Vagina (tissue), 2 donors: ENCODE results near the gene EZH2. TPM values are rescaled to one million over a fixed set of nuclear protein-coding genes. Genes with fewer than 3 reads are reported as not detected.

ENCODE experiments used
- DNase-seq, 2 donors: peaks; one replicate each; pipeline ENCODE4 v3.0.0-alpha.2; 2017; ENCODE audit errors: extremely low spot score in 2 of 2
- H3K27ac ChIP-seq: fragments of 200-600 bp; sonication (generic); one replicate; pipeline ENCODE4 v1.5.1; 2019
- H3K27me3 ChIP-seq: fragments of 200-600 bp; sonication (generic); one replicate; pipeline ENCODE4 v1.5.1; 2019
- H3K36me3 ChIP-seq, 2 donors: fragments of 200-600 bp; sonication (generic); one replicate each; pipeline ENCODE4 v1.5.1; 2017 to 2019
- H3K4me1 ChIP-seq: fragments of 200-600 bp; sonication (generic); one replicate; pipeline ENCODE4 v1.5.1; 2019
- H3K4me3 ChIP-seq, 2 donors: fragments of 200-600 bp; sonication (generic); 1 replicate in 1 of 2; 2 replicates in 1 of 2; pipeline ENCODE4 v1.5.1; 2016 to 2019
- H3K9me3 ChIP-seq: fragments of 200-600 bp; sonication (generic); one replicate; pipeline ENCODE4 v1.5.1; 2019
- POLR2A ChIP-seq, 2 donors: fragments of 450-650 bp; IDR thresholded peaks; one replicate each; pipeline ENCODE4 v1.6.1; 2017; ENCODE audit warnings: antibody characterized with exemption in 2 of 2, mild to moderate bottlenecking in 2 of 2, moderate library complexity in 2 of 2
- POLR2AphosphoS5 ChIP-seq, 2 donors: sonication (generic); formaldehyde crosslinking; IDR thresholded peaks; one replicate each; pipeline ENCODE4 v1.9.0; 2017; ENCODE audit warnings: antibody characterized with exemption in 2 of 2, mild to moderate bottlenecking in 2 of 2, low read depth in 1 of 2; ENCODE audit not compliant: insufficient read depth in 1 of 2
- intact Hi-C: fragments of 100-400 bp; cut with DNase I; formaldehyde crosslinking; loops from one replicate; pipeline ENCODE4 v1.15.1; 2023
- total RNA-seq: library from RNA; depleted of rRNA; stranded (reverse); fragments of >200 nt; gene quantifications from one replicate; pipeline ENCODE4 v1.2.3, GENCODE V29; 2016
- TF ChIP-seq, protein P1 (sequence below), 3 experiments: fragments of 450-650 bp in 2 of 3; fragments of 200-600 bp in 1 of 3; sonication (generic) in 1 of 3; IDR thresholded peaks; one replicate each; pipeline ENCODE4 v1.5.1; 2017 to 2019; ENCODE audit warnings: antibody characterized with exemption in 3 of 3, mild to moderate bottlenecking in 2 of 3, moderate library complexity in 2 of 3

The EZH2 gene
- total RNA-seq, 1 donor from 2014 or later: 7.9 TPM

- no peaks in the 10 kb centered on the region for H3K9me3 ChIP-seq
- H3K36me3 ChIP-seq: no peaks in the 10 kb centered on the region
- TF ChIP-seq, protein P1, sequence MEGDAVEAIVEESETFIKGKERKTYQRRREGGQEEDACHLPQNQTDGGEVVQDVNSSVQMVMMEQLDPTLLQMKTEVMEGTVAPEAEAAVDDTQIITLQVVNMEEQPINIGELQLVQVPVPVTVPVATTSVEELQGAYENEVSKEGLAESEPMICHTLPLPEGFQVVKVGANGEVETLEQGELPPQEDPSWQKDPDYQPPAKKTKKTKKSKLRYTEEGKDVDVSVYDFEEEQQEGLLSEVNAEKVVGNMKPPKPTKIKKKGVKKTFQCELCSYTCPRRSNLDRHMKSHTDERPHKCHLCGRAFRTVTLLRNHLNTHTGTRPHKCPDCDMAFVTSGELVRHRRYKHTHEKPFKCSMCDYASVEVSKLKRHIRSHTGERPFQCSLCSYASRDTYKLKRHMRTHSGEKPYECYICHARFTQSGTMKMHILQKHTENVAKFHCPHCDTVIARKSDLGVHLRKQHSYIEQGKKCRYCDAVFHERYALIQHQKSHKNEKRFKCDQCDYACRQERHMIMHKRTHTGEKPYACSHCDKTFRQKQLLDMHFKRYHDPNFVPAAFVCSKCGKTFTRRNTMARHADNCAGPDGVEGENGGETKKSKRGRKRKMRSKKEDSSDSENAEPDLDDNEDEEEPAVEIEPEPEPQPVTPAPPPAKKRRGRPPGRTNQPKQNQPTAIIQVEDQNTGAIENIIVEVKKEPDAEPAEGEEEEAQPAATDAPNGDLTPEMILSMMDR (IDR thresholded peaks at IDR 0.05): no peak
- TF ChIP-seq POLR2AphosphoS5 (IDR thresholded peaks at IDR 0.05; ENCODE audit: insufficient read depth in 1 of 2, low read depth in 1 of 2): no peak
- TF ChIP-seq POLR2A (IDR thresholded peaks at IDR 0.05): no peak
- intact Hi-C loops: no loop called here
- no peak overlapping the region for H3K27ac ChIP-seq
- DNase-seq: no peak
- no peaks in the 10 kb centered on the region for H3K27me3 ChIP-seq
- no peaks in the 10 kb centered on the region for H3K4me1 ChIP-seq
- H3K4me3 ChIP-seq: no peak overlapping the region
These were observed 34.0 kb upstream of the EZH2 start for GRCh38 chr7:148918058-148918596.

GRCh38 chr7:148916186-148916585 is 32.1 kb upstream of the EZH2 start:
- DNase-seq: no peak
- Histone ChIP-seq H3K27me3 (no peaks in the 10 kb centered on the region), H3K9me3 (no peaks in the 10 kb centered on the region), H3K4me3 (no peak overlapping the region), H3K4me1 (no peaks in the 10 kb centered on the region), H3K36me3 (no peaks in the 10 kb centered on the region), H3K27ac (no peak overlapping the region)
- intact Hi-C loops: no loop called here
- TF ChIP-seq, protein P1 (IDR thresholded peaks at IDR 0.05): no peak

DNA sequence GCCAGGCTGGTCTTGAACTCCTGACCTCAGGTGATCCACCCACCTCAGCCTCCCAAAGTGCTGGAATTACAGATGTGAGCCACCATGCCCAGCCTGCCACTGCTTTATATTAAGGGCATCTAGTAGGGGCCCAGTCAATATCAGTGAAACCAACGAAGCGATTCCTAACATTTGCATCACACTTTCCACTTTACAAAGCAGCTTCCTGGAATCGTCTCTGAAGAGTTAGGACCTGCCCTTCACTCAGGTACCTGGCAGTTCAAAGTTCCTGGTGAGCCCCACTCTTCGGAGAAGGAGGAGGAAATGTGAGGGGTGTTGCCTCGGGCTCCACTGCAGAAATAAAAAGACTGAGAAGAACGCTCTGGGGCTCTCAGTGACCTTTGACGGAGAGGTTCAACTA is 31.1 kb upstream of the EZH2 start:
- Histone ChIP-seq H3K4me3 (no peak overlapping the region), H3K9me3 (no peaks in the 10 kb centered on the region), H3K4me1 (no peaks in the 10 kb centered on the region), H3K27me3 (no peaks in the 10 kb centered on the region), H3K36me3 (no peaks in the 10 kb centered on the region), H3K27ac (no peak overlapping the region)
- intact Hi-C loops: no loop called here
- no peak for TF ChIP-seq POLR2AphosphoS5 (IDR thresholded peaks at IDR 0.05; ENCODE audit: insufficient read depth in 1 of 2, low read depth in 1 of 2)
- TF ChIP-seq, protein P1 (IDR thresholded peaks at IDR 0.05): no peak
- no peak for TF ChIP-seq POLR2A (IDR thresholded peaks at IDR 0.05)
- no peak for DNase-seq

- intact Hi-C loops: no loop called here
- H3K36me3 ChIP-seq: no peaks in the 10 kb centered on the region
- TF ChIP-seq, protein P1 (IDR thresholded peaks at IDR 0.05): no peak
- TF ChIP-seq POLR2A (IDR thresholded peaks at IDR 0.05) (no peak), POLR2AphosphoS5 (IDR thresholded peaks at IDR 0.05; ENCODE audit: insufficient read depth in 1 of 2, low read depth in 1 of 2) (no peak)
- H3K27me3 ChIP-seq: no peaks in the 10 kb centered on the region
- H3K4me1 ChIP-seq: no peaks in the 10 kb centered on the region
- H3K9me3 ChIP-seq: no peaks in the 10 kb centered on the region
- H3K4me3 ChIP-seq: no peak overlapping the region
- no peak overlapping the region for H3K27ac ChIP-seq
- no peak for DNase-seq
These were observed 30.2 kb upstream of the EZH2 start for GRCh38 chr7:148914208-148914777.

GRCh38 chr7:148912758-148913541 is 28.9 kb upstream of the EZH2 start:
- Histone ChIP-seq H3K9me3 (no peaks in the 10 kb centered on the region), H3K27me3 (no peaks in the 10 kb centered on the region), H3K4me1 (no peaks in the 10 kb centered on the region), H3K27ac (no peak overlapping the region), H3K36me3 (no peaks in the 10 kb centered on the region), H3K4me3 (no peak overlapping the region)
- no peak for TF ChIP-seq POLR2A (IDR thresholded peaks at IDR 0.05)
- TF ChIP-seq POLR2AphosphoS5 (IDR thresholded peaks at IDR 0.05; ENCODE audit: insufficient read depth in 1 of 2, low read depth in 1 of 2): no peak
- TF ChIP-seq, protein P1 (IDR thresholded peaks at IDR 0.05): no peak
- intact Hi-C loops: no loop called here
- DNase-seq: no peak
